ENCODE results near the gene KIRREL3.

Gene KIRREL3

DNA sequence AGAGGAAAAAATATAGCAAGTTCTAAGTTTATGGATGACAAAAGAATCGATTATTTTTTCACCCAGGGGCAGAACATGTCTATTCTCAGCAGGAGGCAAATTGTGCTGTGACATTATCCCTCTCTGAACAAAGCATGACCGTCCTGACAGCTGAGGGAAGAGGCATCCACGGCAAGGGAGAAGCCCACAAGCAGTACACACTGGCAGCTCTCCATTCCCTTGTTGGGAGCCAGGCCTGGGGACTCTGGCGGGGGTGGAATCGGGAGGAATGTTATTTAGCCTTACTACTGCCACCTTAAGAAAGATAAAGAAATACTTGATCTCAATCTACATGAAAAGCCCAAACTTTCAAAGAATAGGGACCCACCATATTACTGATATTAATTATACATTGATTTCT lies 3.4 kb downstream of the KIRREL3 start:
- no peak for DNase-seq (ENCODE audit: low read depth)

DNA sequence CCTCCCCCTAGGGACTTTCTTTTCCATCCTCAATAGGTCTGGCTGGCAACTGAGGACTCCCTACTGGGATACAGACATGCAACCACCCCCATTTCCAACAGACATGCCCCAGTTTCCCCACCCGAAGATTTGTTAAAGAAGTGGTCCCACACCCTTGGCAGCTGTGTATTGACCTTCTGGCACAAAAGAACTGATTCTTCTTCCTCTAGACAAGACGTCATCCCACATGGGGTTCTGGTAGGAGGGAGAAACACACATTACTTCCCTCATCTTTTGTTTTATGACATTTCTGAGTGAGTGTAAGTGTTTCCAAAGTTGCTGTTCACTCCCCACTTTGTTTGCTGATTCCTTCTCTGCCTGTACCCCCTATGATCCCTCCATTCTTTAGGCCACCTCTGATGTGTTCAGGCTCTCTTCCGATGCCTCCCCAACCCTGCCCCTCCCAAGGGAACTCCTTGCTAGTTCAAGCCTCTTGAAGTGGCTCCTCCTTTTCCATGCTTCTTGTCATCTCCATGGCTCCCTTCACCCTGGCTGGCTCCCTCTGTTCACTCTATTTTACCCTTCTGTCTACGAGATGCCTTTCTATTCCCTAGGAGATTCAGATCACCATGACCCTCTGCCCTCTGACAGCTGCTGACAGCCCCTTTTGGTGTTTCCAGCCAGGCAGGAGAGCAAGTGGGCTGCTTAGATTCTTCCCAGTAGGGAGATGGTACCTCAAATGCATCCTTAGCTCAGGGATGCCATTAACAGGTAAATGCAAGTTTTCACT lies 4.3 kb downstream of the KIRREL3 start:
- DNase-seq (ENCODE audit: low read depth) = no peak

DNA sequence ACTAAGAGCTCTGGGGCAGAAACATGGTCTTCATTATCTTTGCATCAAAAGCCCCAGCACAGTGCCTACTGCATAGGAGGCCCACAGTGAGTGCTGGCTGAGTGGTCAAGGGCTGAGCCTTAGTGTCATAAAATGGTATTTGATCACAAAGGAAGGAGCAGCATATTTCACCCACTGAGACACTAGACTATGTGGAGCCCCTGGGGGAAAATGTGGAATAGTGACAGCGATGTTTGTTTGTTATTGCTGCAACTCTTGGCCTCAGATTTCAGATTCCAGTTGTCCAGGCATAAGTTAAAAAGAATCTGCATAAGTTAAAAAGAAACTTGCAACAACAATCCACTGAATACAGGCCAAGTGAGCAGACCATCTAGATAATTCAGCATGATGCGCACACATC lies 7.0 kb downstream of the KIRREL3 start:
- no peak for DNase-seq (ENCODE audit: low read depth)

DNA sequence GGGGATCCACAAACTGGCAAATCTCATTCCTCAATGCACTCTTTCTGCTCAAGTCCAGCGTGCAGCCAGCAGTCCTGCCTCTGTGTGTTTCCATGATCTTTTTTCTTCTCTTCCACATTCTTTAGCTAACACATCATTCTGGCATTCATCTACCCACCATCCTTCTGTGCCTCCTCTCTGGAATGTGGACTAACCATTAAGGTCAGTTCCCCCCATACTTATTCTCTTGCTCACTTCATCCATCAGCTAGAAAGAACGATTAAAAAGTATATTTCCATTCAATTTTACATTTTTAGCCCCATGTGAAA lies 7.8 kb downstream of the KIRREL3 start:
- DNase-seq (ENCODE audit: low read depth) = peak; percentile 71

DNA sequence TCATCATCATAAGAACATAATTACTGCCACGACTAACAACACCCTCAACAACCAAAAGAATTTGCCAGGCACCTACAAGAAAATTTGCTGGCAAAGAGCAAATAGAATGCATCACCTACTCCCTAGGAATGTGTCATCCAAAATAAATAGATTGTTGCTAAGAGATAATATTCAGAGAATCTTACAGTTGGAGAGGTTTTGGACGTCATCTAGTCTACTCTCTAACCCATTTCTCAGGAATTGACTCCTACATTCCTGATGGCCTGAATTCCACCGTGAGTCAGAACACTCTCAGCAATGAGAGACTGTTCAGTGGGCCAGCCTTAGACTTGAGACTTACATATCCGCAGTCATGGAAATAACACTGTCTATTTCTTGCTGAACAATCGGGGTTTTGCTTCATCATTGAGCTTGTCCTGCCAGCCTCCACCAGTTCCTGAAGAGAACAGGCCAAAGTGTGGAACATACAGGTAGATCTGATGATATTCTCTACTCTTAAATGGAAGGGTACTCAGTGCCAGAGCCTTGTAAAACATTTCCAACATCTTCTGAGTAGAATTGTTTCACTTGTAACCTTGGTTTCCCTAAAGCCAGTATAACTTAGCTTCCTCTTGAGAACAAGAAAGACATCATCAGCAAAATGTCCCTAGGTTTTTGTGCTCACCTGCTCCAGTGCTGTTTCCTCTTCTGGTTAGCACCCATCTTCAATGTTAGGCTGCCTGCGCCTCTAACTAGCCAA lies 8.3 kb downstream of the KIRREL3 start:
- peak; percentile 93 for DNase-seq (ENCODE audit: low read depth)

DNA sequence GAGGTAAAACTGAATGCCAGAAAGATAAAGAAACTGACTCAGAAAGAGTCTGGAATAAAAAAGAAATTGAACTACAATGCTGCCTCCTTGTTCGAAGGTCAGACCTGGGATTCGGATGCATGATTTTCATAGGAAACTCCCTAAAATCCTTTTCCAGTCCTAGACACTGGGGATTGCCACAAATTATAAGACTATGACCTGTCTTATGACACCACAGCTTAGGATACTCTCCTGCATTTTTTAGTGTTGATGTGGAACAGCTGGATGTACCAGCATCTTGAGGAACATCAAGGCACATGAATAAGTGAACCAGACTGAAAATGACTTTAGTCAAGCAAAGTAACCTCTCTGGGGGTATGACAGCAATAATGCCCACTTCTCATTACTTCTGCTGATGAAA lies 9.0 kb downstream of the KIRREL3 start:
- DNase-seq (ENCODE audit: low read depth) = no peak

DNA sequence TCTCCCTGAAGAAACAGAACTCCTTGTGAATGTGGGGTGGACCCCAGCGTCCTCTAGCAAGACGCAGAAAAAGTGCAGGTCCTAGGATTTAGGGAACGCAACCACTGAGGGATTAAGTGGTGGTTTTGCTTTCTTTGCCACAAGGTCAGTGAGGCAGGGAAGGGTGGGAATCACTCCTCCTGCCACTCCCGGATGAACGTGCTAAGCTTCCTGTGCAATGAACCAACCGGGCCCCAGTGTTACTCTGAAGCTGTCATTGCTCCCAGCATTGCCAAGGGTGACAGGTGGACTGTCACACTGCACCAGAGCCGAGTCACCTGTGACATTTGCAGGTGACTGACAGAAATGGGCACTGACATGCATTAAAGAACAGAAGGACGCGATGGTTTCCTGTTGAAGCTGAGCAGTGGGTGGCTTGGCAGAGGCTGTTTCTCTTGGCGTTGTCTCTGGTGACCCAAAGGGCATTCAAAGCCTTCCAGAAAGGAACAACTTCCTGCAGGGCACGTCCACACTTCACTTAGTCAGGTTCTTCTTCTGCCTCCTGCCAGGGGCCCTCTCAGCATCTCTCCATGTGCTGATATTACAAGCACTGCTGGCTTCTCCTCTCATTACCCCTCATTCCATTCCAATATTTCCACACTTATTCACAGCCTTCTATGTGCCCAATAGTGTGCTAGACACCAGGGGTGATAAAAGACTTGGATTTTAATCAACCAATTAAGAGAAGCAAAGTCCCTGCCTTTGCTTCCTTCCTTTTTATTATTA lies 9.7 kb downstream of the KIRREL3 start:
- no peak for DNase-seq (ENCODE audit: low read depth)

DNA sequence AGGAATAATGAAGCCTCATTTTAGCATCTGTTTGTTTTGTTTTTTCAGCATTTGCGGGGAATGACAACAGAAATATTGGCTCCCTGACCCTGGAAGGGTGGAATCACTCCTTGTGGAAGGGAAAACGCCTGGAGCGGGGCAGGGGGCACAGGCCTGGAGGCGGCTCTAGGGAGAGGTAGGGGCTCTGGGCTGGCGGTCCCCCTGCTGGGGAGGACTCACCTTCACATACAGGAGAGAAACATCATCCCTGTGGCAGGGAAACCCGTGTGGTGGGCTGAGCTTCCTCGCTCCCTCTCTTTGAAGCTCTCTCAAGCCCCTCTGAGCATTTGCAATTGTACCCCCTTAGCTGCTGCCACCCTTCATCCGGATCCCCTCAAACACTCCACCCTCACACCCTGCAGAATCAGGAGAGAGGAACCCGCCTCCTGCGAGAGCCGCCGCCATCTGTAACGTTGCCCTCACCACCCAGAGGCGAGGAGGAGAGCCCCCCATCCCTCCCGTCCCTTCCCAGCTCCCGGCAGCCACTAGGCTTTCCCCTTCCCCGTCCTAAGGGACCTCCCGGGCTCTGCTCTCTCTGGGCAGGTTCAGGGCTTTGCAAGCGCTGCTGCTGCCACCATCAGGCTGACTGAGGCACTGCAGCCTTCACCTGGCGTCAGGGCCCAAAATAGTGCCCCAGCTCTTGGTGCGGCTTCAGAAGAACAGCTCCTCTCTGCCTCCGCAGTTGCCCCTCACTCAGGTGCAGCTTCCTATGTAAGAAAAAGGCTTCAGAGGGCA lies 10.4 kb downstream of the KIRREL3 start:
- no peak for DNase-seq (ENCODE audit: low read depth)

DNA sequence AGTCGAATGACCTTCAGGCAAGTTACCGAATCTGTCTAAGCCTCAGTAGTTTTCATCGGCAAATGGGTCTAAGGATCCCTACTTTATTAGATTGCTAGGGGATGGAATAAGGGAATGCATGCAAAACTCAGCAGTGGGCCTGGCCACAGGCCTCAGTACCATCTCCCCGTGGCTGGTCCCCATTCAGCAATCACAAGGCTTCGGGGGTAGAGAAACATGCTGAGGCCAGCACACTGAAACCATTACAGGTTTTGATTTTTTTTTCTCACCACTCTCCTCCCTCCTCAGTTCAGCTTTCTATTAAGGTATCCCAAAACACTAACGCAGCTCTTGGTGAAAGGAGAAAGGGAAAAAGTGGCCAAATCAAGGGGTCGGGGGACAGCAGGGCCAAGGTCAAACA lies 11.9 kb downstream of the KIRREL3 start:
- no peak for DNase-seq (ENCODE audit: low read depth)

DNA sequence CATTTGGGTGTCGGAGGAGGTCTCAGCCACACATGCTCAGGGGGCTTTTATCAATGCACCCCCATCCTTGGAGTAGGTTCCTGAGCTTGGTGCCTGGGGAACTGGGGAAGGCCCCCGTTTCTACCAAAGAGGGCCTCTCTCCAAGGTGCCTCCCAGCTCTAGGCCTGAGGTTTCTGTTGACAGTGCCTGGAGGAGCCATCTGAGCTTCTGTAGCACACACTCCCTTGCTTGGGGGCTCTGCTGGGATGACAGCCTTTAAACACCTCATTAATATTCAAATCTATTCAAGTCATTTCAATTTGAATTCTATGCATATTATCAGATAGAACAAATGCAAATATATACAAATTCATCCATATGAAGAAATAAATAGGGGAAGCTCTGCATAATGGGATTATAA lies 18.9 kb downstream of the KIRREL3 start:
- no peak for DNase-seq (ENCODE audit: low read depth)

DNA sequence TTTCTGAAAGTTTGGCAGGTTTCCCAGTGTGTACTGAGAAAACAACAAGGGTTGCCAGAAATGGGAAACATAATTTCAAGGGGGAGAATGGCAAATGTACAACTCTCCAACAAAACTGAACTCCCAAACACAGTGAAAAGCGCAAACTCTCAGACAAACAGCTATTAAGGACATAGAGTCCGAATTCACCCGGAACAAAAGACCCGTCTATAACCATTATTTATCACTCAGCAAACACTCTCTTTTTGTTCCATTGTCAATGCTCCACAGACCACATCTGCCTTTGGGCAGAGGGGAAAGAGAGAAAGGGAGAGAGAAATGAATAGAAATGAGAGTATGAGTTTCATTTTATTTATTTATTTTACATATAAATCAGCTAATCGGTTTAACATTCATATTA lies 21.7 kb downstream of the KIRREL3 start:
- no peak for DNase-seq (ENCODE audit: low read depth)

DNA sequence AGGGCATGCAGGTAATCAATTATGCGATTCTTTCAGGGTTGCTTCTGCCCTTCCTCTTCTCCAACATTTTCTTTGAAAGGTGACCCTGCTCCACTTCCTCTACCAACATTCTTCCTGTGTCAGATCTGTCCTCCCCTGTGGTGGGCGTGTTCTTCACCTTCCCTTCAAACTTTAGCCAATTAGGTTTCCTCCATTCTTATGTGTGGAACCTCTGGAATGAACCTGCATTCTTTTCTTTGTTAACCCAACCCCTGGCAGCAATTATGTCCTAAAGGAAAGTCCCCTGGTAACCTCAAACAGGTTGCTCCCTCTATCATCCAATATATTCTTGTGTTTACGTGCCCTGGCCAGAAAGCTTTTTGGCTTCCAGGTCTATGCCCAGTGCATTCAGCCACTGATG lies 22.4 kb downstream of the KIRREL3 start:
- DNase-seq (ENCODE audit: low read depth) = no peak

DNA sequence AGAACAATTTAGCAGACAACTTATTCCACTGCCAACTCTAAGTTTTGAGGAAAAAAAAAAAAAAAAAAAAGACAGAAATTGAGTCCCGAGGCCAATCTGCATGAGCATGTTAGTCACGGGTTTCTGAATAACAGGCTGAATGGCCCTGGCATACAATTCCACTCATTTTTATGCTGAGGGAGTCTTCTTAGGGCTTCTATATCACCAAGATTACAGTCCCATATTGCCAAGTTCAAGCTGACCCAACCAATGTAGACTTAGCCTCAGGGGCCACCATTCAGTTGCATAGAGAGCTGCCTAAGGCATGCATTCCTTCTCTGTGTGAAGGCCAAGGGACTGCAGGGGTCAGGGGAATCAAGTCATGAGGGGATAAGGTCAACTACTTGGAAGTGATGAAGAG lies 27.5 kb downstream of the KIRREL3 start:
- DNase-seq (ENCODE audit: low read depth) = no peak

DNA sequence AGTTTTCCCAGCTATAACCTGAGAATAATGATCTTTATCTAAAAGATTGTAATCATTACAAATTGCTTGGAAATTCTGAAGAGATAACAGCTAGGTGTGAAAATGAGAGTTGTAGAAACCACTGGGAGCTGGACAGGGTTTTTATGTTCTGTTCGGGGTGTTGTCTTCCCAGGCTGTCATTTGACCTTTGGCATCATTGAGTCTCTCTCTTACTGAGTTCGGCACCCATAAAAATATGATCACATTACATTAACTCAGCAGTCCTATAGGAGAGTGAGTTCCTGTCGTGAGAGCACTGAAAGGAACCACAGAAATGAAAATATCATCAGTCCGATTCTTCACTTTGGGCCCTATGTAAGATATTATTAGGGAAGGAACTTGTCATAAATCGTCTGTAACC lies 29.3 kb downstream of the KIRREL3 start:
- DNase-seq (ENCODE audit: low read depth) = no peak

DNA sequence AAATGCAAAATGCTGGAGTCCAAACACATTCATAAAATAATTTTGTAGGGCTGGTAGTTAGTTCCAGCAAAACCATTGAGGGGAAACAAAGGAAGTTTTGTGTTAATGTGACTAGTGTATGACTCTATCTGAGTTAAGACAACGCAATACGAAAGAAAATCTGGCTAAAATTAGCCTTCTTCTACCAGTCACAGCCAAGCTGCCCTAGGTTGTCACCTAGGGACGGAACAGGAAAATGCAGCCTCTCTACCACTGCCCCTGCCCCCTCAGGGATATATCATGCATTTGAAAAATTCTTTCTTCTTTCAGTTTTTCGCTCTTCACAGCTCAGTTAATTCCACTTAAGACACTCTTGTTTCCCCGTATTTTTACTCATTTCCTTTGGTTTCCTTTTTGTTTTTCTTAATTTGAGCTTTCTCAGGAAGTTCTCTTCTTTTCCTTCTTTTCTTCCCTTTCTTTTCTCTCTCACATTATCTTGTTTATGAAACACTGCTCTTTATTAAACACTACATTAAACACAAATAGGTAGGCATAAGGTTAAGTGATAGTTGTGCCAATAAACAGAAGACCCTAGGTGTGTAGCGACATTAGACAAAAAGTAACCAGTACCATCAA lies 30.6 kb downstream of the KIRREL3 start:
- peak; percentile 56 for DNase-seq (ENCODE audit: low read depth)

DNA sequence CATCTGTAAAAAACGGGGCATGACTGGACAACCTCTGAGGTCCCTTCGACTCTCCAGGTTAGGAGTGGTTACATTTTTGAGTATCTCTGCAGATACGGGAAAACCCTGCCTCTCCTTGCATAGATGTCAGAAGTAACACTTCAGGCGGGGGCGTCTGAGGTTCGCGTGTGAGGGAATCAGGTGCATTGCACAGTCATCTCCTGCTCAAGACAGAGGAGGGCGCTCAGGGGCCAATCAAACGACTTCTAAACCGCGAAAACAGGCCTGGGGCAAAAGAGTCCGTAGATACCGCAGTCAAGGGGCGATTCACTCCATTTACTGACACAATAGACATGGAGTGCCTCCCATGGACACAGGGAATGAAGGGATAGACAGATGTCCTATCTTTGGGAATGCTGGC lies 31.7 kb downstream of the KIRREL3 start:
- DNase-seq (ENCODE audit: low read depth) = no peak

DNA sequence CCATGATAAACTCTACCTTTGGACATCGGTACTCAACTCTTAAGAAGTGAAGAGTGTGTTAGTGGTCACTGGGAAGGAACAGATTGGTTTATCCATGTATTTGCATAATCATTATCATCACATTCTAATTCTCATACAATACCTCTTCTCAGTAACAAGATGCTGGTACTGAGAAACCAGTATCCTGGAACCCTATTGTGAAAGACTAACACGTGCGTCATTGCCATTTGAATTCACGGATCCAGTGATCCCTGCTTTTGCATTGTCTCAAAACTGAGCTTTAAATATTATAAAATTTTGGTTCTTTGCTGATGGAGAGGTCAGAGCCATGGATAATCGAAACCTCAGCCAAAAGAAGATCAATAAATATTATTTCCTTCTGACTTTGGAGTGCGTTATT lies 35.2 kb downstream of the KIRREL3 start:
- DNase-seq (ENCODE audit: low read depth) = no peak

DNA sequence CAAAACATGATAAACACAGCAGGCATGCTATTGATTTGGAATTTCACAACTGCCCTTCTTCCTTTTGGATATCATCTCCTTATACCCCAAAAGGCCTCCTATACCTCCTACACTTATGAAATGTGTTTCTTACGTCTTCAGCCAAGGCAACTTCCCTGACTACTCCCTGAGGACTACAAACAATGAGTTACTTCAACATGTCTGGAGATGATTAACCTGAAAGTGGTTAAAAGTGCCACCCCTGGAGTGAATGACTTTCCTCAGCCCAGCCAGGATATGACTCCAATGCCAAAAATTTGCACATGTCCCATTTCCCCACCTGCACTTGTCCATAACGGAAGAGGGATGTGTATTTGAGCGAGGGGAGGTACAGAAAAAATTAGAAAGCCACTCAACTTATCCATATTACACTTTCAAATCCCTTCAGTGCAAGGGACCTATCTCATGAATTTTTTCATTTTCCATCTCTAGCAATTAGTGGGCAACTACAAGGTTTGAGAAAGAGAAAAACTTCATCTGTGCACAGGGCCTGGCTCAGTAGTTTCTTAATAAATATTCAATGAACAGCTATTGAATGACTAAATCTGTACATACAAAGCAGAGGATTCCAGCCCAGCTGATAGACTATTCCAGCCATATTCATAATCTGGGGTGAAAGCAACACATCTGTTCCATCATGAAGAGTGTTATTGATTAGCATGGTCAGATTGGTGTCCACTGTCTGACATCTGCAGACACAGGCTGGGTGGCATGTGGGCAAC lies 36.8 kb downstream of the KIRREL3 start:
- DNase-seq (ENCODE audit: low read depth) = no peak

DNA sequence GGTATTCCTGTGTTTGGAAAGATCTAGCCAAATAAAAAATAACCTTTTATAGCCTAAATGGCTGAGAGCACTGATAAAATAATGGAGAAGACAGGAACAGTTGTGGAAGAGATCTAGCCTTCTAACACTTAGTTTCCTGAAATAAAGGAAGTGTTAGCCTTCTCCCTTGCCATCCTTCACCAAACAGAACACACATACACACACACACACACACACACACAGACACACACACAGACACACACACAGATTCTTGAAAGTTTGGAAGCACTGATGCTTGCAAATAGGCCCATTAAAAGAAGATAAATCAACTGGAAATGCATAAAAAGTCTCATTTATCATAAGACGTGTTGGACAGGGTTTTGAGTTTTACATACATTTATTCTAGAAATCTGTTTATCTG lies 37.5 kb downstream of the KIRREL3 start:
- no peak for DNase-seq (ENCODE audit: low read depth)

DNA sequence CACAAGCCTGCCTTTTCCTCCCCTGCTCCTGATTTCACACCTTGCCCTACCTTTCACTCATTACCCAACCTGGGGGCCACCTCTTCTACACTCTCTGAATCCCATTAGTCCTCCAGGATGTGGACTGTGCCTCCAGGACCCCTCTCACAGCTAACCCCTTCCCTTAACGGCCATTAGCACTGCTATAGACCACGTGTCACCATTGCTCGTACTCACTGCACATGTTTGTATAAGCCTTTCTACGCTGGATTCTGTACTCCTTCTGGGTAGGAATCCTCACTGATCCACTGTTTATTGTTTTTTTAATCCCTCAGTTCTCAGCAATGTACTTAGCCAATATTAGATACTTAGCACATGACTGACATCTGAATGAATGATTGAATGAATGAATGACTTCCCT lies 40.9 kb downstream of the KIRREL3 start:
- DNase-seq (ENCODE audit: low read depth) = no peak

DNA sequence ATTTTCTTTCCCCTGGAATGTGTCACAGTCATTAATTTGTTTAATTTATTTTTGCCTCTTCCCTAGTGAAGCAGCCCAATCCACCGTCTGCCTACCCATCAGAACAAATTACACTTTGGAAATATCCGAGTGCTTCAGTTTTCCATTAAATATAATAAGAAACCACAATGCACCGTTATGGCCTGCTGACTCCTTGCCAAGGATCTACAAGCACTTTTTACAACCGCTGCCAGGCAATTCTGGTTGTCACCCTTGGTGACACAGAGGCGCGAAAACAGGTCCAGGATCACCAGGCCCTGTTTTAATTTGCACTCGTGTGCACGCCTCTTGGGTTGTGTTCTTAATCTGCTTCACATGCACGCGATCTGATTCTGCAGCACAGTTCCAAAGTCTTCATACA lies 43.9 kb downstream of the KIRREL3 start:
- DNase-seq (ENCODE audit: low read depth) = no peak
